Body of pancreas (tissue), 4 donors: ENCODE measurements around the gene DRAP1.

Source experiments
- CTCF ChIP-seq, 7 experiments: fragments of 450-650 bp in 4 of 7; fragments of 200-600 bp in 3 of 7; sonication (generic) in 3 of 7; IDR thresholded peaks; one replicate each; pipeline ENCODE4 v1.5.1; 2016 to 2019; ENCODE audit warnings: antibody characterized with exemption in 7 of 7
- POLR2A ChIP-seq, 3 donors: fragments of 450-650 bp; IDR thresholded peaks; one replicate each; pipeline ENCODE4 v1.6.1; 2016; ENCODE audit warnings: antibody characterized with exemption in 3 of 3, mild to moderate bottlenecking in 2 of 3

GRCh38 chr11:65941720-65942310 lies 22.6 kb downstream of the DRAP1 start:
- TF ChIP-seq CTCF (IDR thresholded peaks at IDR 0.05) (no peak), POLR2A (IDR thresholded peaks at IDR 0.05) (no peak)
